ENCODE measurements around the gene CD4.

CD4 gene

GRCh38 chr12:6765634-6766581 is 23.4 kb upstream of the CD4 start, which contains the start of gene PTMS:
Gene PTMS, plus strand, starts transcription at chr12:6766363. Its CDS starts 343 bp downstream, at chr12:6766706.
- DNase-seq (ENCODE audit: low read depth) = no peak

DNA sequence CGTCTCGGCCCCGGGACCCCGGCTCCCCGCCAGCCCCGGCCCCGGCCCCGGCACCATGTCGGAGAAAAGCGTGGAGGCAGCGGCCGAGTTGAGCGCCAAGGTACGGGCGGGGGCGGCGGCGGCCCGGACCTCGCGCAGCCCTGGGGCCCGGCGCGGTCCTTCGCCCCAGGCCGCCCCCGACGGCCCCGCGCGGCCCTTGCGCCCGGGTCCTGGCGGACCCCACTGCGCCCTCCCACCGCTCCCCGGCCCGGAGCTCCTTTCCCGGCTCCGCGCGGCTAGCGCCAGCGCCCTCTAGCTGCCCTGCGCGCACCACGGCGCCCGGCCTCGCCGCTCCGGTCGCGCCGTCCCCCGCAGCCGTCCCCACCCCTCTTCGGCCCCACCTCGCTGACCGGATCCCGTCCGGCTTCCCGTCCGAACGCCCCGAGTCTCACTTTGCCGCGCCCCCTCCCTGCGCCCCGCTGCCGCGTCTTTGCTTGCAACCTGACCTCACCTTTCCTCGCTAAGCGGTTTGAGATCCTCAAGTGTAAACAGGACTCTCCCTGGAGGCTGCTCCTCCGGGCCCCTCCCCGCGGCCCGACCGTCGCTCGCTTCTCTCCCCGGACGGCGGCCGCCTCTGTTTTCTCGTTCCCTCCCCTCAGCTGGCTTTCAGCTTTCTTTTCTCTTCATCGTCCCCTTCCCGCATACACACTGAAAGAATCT is 22.5 kb upstream of the CD4 start:
- no peak for DNase-seq (ENCODE audit: low read depth)

DNA sequence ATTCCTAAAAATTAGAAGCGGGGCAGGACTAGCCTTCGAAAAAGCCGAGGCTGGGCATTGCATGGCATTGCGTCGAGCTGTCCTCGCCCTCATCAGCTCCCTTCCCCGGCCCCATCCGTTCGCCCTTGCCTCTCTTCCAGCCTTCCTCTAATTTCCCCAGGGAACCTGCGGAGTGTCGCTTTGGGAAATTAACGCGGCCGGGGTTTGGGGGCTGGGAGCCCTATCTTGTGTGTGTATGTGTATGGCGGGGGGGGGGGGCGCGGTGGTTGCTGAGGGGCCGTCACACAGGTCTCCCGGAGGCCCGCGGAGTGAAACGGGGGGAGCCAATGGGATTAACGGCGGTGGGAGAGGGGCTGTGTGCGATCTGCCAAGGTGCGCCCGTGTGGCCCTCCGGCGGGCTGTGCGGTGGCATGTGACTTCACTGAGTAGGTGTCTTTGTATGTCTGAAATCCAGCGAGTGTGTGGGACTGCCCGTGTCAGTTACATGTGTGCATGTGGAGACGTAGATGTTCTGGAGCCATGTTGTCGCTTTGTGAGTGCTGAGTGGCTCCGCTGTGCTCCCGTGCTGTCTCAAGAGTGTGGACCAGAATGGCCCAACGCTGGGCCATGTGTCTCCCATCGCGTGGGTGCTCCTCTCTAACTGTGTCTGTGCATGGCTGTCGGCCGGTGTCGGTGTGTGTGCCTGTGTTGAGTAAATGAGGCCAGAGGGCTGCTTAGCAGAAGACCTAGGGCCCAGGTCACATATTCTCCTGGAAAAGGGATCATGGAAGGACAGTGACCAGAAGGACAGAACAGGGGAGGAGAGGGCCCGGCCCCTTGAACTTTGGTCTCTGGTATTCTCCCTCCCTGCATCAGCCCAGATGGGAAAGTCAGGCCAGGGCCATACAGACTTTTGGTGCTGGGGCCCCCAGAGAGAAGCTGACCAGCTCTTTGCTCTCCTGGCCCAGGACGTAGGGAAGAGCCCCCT is 21.7 kb upstream of the CD4 start:
- no peak for DNase-seq (ENCODE audit: low read depth)

DNA sequence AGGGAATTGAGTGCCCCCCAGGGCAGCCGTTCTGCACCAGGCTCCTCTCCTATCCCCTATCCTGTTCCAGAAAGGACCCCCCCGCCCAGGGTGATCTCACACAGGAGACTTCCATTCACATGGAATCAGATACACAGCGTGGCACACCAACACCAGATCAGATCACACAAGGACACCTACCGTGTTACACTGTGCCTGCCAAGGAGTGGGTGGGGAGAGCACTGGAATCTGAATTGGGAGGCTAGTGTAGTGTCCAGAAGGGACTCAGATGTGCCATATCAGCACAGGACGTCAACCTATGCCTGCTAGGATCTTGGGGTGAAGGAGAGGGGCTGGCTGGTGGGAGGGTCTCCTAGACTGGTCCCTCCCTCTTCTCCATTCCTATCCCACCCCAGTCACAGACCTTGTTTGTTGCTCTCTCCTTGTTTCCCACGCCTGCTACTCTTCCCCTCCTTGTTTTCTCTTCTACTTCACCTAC is 20.9 kb upstream of the CD4 start:
- DNase-seq (ENCODE audit: low read depth) = no peak

DNA sequence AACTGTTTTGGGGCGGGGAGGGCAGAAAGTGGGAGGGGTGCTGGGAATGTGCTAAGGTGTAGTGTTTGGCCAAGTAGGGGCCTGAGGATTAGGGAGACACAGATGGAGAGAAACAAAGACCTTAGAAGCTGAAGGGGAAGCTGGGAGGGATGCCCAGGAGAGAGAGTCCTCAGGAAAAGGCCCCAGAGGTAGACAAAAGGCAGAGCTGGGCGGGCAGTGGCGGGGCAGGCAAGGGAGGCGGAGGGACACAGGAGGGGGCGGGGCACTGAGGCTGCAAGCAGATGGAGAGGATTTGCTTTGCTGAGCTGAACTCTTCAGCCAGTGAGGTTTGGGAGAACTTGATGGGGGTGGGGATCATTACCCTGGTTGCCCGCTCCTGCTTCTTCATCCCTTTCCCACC is 20.3 kb upstream of the CD4 start:
- DNase-seq (ENCODE audit: low read depth) = no peak

DNA sequence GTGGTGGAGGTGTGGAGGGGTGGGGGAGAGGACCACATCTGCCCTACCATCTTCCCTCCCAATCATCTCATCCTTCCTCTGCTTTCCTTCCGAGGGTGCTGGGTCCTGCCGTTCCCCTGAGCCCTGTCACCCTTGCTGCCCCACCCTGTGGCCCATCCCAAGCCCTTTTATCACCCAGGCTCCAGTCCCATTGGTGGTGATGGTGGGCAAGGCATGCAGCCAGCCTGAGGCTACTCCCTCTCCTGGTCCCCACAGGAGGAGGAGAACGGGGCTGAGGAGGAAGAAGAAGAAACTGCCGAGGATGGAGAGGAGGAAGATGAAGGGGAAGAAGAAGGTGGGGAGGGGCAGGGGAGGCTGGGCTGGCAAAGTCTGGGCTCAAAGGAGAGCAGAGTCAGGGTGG is 19.7 kb upstream of the CD4 start:
- no peak for DNase-seq (ENCODE audit: low read depth)

DNA sequence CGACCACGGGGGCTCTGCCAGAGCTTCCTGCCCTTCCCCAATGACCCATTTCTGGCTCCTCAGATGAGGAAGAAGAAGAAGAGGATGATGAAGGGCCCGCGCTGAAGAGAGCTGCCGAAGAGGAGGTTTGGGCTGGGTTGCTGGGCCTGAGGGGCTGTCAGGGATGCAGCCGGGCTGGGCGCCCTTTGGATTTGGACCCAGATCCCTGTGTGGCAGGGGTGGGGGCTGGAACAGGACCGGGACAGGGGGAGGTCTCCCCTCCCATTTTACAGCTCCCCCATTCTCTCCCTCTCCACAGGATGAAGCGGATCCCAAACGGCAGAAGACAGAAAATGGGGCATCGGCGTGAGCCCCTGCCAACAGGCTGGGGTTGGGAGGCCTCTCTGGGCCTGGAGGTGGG is 19.2 kb upstream of the CD4 start:
- DNase-seq (ENCODE audit: low read depth) = no peak

GRCh38 chr12:6770600-6770999 is 18.7 kb upstream of the CD4 start:
- no peak for DNase-seq (ENCODE audit: low read depth)

DNA sequence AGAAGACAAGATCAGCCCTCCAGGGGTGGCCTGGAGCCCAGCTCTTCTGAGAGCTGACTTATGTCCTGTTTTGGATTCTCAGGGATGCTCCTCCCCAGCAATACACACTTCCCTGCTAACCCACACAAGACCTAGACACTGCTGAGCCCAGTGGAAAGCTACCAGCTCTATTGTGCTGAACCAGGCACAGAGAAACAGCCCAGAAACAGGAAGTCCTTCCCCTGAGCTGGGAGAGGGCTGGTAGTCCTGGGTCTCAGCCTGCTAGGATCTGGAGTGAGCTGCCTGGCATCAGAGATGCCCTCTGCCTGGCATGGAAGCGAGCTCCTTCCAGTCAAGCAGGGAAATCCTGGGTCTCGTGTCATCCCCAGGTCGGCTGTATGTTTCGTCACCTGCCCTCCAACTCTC is 18.2 kb upstream of the CD4 start:
- no peak for DNase-seq (ENCODE audit: low read depth)

GRCh38 chr12:6771509-6772330 is 17.6 kb upstream of the CD4 start:
- no peak for DNase-seq (ENCODE audit: low read depth)

GRCh38 chr12:6772331-6772695 is 17.0 kb upstream of the CD4 start, which contains the start of gene LAG3:
Gene LAG3, plus strand, starts transcription at chr12:6772520. Its CDS starts 333 bp downstream, at chr12:6772853.
- DNase-seq (ENCODE audit: low read depth) = peak; percentile 37

- DNase-seq (ENCODE audit: low read depth) = no peak
Measured at GRCh38 chr12:6772726-6773589, 16.4 kb upstream of the CD4 start.

DNA sequence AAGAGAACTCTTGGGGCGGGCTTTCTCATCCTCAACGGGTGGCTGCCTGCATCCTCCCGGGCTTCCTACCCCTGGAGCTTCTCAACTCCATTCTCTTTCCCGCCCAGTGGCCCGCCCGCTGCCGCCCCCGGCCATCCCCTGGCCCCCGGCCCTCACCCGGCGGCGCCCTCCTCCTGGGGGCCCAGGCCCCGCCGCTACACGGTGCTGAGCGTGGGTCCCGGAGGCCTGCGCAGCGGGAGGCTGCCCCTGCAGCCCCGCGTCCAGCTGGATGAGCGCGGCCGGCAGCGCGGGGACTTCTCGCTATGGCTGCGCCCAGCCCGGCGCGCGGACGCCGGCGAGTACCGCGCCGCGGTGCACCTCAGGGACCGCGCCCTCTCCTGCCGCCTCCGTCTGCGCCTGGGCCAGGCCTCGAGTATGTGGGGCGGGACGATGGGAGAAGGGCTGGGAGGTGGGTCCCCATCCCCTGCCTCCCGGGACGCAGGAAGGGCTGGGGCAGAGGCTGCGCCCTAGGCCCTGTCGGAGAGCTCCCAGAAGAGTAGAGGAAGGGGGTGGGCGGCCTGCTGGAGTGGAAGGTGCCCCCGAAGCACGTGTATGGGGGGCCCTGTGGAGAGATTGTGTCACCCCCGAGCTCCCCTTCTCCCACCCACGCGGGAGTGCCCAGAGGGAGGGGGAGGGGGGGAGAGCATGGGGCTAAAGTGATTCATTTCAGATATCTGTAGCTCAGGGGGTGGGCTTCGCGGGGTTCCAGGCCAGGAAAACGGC is 15.6 kb upstream of the CD4 start:
- DNase-seq (ENCODE audit: low read depth) = peak; percentile 49

- no peak for DNase-seq (ENCODE audit: low read depth)
Measured at GRCh38 chr12:6774499-6775062, 14.7 kb upstream of the CD4 start.

DNA sequence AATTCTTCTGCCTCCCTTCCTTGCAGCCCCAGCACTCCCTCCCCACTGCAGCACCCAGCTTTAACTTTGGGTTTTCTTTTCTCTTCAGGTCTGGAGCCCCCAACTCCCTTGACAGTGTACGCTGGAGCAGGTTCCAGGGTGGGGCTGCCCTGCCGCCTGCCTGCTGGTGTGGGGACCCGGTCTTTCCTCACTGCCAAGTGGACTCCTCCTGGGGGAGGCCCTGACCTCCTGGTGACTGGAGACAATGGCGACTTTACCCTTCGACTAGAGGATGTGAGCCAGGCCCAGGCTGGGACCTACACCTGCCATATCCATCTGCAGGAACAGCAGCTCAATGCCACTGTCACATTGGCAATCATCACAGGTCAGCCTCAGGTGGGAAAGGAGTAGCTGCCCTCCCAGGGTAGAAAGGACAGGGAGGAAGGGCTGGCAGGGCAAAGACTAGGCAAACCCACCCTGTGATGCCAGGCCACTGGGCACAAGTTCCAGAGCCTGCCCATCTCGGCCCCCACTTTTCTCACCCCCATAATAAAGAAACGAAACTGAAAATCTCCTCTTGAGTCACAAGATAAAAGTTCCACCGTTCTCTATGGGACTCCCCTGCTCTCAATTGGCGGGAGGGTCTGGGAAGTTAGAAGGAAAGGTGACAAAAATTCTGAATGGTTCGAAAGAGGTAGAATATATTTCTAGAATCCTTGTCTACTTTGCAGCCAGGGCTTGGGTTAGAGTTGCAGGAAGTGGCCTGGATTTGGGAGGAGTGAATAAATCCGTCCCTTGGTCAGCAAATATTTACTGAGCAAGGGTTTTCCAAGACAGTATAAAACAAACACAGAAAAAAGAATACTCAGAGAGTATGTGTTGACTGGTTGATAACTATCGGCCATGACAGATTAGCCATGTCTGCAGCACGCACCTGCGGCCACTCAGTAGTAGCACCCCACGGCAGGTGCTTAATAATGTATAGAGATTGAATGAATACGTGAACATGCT is 13.8 kb upstream of the CD4 start:
- no peak for DNase-seq (ENCODE audit: low read depth)

DNA sequence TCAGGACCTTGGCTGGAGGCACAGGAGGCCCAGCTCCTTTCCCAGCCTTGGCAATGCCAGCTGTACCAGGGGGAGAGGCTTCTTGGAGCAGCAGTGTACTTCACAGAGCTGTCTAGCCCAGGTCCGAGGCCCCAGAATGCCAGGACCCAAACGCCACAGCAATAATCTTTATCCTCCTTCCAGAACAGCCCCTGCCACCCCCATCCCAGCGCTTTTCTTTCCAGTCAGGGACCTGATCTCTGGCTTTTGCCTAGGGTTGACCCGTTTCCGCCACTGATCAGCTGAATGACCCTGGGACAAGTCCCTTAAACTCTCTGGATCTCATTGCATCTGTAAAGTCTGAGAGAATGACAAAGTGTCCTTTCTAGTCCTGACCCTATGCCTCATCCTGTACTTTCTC is 11.9 kb upstream of the CD4 start:
- DNase-seq (ENCODE audit: low read depth) = no peak

DNA sequence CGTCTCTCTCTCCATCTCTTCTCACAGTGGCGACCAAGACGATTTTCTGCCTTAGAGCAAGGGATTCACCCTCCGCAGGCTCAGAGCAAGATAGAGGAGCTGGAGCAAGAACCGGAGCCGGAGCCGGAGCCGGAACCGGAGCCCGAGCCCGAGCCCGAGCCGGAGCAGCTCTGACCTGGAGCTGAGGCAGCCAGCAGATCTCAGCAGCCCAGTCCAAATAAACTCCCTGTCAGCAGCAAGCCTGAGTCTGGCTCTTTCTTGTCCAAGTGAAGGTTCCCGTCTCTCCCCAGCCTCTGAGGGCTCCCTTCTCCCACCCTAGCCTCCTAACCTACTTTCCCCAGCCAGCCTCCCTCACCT is 11.1 kb upstream of the CD4 start:
- no peak for DNase-seq (ENCODE audit: low read depth)

All from stimulated activated CD8-positive, alpha-beta memory T cell treated with anti-CD3 and anti-CD28 coated beads, Interleukin-7, amount 100 ng/mL, for 24 hours (primary cell).